ENCODE data around the gene RCSD1. TPM values are rescaled to one million over a fixed set of nuclear protein-coding genes. Genes with fewer than 3 reads are reported as not detected.

The RCSD1 gene
- total and polyA plus RNA-seq, 2 donors: 16.0 to 19.9 TPM

DNA sequence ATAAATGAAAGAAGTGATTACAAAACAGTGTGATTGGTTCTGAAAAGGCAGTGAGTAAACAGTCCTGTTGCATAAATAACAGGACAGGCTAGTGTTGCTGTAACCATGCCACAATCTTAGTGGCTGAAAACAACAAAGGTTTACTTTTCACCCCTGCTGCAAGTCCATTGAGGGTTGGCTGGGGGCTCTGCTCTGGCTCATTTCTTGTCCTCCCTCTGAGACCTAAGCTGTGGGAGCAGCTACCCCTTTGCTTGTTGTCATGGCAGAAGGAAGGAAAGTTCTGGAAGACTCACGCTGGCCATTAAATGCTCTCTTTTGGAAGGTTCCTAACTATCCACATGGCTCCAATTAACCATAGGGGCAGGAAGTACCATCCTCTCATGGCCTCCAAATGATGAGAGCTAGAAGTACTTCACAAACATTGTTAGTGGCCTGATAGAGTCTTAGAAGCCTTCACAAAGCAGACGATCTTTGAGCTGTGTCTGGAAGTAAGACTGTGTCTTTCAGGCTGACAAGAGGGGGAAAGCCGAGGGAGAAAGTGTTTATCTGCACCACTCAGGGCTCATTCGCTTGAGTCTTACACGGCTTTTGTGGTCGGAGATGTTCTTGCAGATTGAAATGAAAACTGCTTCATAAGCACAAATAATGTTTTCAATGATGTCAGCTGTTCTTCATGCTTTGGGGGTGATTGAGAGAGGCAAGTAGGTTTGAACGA is 11.9 kb downstream of the RCSD1 start:
- Histone ChIP-seq H3K27ac (ENCODE audit: low read depth) (no peak overlapping the region), H3K4me3 (ENCODE audit: low read depth, low read length) (no peak overlapping the region), H3K36me3 (ENCODE audit: insufficient read depth) (no peaks in the 10 kb centered on the region), H3K4me1 (ENCODE audit: insufficient read depth) (peaks cover 3% of the 10 kb centered on the region)
- WGBS: 81% methylated on average over 7 of the region's 7 CpGs
- no peak for DNase-seq (ENCODE audit: extremely low spot score)

DNA sequence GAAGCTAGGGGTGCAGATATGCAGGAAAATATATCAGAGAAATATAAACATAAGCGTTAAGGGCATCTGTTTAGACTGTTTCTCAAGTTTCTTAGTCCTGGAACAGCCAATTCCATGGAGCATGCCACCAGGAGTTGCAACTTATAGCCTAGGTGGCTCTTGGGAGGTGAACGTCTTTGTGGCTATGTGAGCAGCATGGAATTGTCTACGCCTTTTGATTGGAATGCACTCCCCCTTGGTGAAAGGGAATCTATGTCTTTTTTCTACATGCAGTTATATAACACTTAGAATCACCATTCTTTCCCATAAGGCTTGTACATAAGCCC is 12.4 kb downstream of the RCSD1 start:
- H3K4me3 ChIP-seq (ENCODE audit: low read depth, low read length): no peak overlapping the region
- H3K4me1 ChIP-seq (ENCODE audit: insufficient read depth): peaks cover 3% of the 10 kb centered on the region
- H3K36me3 ChIP-seq (ENCODE audit: insufficient read depth): no peaks in the 10 kb centered on the region
- 67% methylated on average over 3 of the region's 3 CpGs for WGBS
- DNase-seq (ENCODE audit: extremely low spot score): no peak
- no peak overlapping the region for H3K27ac ChIP-seq (ENCODE audit: low read depth)

DNA sequence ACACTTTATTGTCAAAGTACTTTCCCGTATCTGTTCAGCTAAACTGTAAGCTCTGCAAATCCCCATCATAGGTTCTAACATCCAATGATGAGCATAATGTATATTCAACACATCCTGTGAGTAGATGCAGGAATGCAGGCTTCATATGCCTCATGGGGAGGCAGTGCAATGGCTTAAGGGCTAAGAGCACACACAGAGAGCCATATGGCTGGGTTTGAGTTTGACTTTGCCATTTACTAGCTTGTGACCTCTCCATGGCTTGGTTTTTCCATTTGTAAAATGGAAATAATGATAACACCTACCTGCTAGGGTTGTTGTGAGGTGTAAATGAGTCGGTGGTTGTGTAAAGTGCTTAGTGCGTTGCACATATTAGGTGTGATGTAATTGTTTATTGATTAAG is 13.4 kb downstream of the RCSD1 start:
- no peak overlapping the region for H3K27ac ChIP-seq (ENCODE audit: low read depth)
- no peak overlapping the region for H3K4me3 ChIP-seq (ENCODE audit: low read depth, low read length)
- no peaks in the 10 kb centered on the region for H3K36me3 ChIP-seq (ENCODE audit: insufficient read depth)
- WGBS: 74% methylated on average over 3 of the region's 3 CpGs
- H3K4me1 ChIP-seq (ENCODE audit: insufficient read depth): peaks cover 3% of the 10 kb centered on the region
- DNase-seq (ENCODE audit: extremely low spot score): no peak

DNA sequence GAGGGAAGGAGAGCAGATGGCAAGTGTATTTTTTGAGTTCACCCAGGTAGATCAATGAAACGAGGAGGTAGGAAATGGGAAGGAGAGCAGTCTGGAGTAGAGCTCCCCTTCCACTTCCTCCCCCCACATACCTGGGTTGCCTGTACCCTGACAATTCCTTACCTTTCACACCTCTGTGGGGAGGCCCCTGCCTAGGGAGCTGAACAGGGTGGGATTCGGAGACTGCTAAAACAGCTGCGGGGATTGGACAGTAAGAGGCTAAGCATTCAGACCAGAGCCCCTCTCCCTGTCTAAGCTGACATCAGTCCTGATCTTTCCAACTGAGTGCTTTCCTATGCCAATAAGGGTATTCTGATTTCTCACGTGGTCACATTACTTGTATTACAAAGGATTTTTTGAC is 14.5 kb downstream of the RCSD1 start:
- WGBS: 71% methylated on average over 4 of the region's 4 CpGs
- no peaks in the 10 kb centered on the region for H3K36me3 ChIP-seq (ENCODE audit: insufficient read depth)
- H3K27ac ChIP-seq (ENCODE audit: low read depth): no peak overlapping the region
- no peak overlapping the region for H3K4me3 ChIP-seq (ENCODE audit: low read depth, low read length)
- DNase-seq (ENCODE audit: extremely low spot score): no peak
- peaks cover 6% of the 10 kb centered on the region for H3K4me1 ChIP-seq (ENCODE audit: insufficient read depth)

DNA sequence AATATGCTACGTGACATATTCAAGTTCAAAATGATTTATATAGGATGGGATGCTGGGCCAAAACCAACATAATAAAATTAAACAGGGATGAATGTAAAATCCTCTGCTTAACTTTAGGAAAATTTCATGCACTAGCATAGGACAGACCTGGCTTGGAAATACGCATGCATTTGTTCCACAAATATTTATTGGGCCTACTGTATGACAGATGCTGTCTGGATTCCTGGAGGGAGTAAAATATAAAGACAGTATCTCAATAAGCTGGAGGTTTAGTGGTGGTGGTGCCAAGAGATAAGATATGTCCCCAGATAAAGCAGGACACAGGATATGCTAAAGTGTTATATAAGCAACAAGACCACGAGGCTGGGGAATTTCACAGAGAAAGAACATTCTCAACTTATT is 15.1 kb downstream of the RCSD1 start:
- H3K27ac ChIP-seq (ENCODE audit: low read depth): no peak overlapping the region
- 27% methylated on average over 3 of the region's 3 CpGs for WGBS
- H3K4me3 ChIP-seq (ENCODE audit: low read depth, low read length): no peak overlapping the region
- H3K4me1 ChIP-seq (ENCODE audit: insufficient read depth): peaks cover 6% of the 10 kb centered on the region
- no peak for DNase-seq (ENCODE audit: extremely low spot score)
- no peaks in the 10 kb centered on the region for H3K36me3 ChIP-seq (ENCODE audit: insufficient read depth)

DNA sequence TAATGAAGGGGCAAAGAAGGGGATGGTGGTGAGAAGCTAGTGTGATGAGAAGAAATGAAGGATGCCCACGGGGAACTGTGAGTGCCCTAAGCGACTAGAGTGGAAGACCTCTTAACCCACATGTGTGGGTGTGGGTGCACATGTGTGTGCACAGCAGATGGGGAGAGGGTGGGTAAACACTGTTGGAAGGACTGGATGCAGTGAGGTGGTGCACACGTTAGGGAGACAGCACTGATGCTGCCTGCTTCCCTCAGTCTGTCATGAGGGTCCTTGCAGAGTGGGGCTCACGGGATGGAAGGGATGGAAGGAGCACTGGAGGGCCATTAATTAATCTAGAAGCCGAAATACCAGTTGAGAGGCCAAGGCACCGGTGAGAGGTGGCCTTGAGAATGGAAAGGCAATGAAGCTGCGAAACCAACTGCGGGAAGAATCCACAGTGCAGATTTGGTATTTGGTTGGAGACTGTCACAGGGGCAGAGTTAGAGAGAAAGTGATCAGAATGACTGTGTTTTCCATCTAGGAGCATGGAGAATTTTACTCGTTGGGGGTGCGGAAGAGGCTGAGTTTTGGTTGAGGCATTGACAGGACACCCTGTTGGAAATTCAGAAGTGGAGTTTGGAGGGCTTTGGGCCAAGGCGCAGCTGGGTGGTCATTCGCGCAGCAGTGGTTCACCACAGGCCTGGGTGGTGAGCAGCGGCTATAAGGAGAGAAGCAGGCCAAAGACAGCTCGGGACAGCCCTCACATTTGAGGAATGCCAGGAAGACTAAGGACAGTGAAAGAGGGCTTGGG is 15.8 kb downstream of the RCSD1 start:
- 84% methylated on average over 15 of the region's 15 CpGs for WGBS
- Histone ChIP-seq H3K36me3 (ENCODE audit: insufficient read depth) (no peaks in the 10 kb centered on the region), H3K27ac (ENCODE audit: low read depth) (no peak overlapping the region), H3K4me3 (ENCODE audit: low read depth, low read length) (no peak overlapping the region), H3K4me1 (ENCODE audit: insufficient read depth) (peaks cover 6% of the 10 kb centered on the region)
- DNase-seq (ENCODE audit: extremely low spot score): no peak

DNA sequence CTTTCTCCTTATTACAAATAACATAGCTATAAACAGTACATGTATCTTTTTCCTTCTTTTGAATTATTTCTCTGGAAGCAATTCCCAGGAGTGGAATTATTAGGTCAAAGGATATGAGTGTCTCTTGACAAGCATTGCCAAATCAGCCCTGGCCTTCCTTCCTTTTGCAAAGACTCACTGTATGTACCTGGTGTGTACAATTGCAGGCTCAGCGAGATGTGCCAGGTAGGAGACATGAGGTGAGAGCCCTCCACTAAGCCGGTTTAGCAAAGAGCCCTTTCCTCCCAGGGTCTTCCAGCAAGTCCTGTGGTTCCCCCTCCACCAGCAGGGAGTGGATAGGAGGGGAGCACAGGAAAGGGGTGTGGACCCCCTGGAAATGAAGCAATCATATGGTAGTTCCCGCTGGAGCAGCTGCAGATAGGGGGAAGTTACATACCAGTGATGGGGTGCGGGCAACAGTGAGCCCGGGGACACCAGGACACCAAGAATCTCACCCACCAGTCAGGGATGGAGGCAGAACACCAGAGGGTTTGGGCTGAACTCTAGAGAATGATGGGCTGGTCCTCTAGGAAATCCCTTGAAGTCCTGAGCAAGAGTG is 18.3 kb downstream of the RCSD1 start:
- WGBS: 89% methylated on average over 5 of the region's 5 CpGs

DNA sequence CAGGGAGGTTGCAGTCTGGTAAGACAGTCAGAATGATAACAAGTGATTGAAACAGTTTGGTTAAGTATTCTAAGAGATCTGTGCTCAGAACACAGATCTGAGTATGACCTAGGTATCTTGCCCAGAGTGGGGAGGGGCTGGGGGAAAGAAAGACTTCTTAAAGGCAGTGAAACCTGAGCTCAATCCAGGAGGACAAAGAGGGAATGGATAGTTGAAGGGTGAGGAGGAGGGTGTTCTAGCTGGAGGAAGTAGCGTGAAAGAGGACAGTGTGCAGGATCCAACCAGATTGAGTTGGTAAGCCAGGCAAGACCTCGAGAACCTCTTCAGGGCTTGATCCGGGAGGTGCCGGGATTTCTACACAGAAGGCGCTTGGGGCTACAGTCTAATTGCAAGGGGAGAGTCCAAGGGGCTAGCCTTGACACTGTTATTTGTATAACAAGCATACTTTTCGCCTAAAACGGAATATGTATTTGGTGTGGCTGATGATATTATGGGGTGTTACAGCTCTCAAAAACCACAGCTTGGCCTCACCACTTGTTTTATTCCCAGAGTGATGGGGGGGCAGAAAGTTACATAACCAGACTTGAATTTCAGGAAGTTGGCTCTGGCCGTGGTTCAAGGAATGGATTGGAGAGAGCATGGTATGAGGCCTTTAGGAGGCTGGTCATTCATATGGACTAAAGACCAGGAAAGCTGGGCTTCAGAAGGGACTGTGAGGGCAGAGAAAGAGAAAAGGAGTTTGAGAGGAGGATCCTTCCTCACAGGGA is 19.1 kb downstream of the RCSD1 start:
- H3K27ac ChIP-seq (ENCODE audit: low read depth): no peak overlapping the region
- no peaks in the 10 kb centered on the region for H3K36me3 ChIP-seq (ENCODE audit: insufficient read depth)
- DNase-seq (ENCODE audit: extremely low spot score): no peak
- no peak overlapping the region for H3K4me3 ChIP-seq (ENCODE audit: low read depth, low read length)
- WGBS: 79% methylated on average over 8 of the region's 8 CpGs
- H3K4me1 ChIP-seq (ENCODE audit: insufficient read depth): peaks cover 3% of the 10 kb centered on the region

More for the DNA sequence above, 18.3 kb downstream of the RCSD1 start:
- no peak overlapping the region for H3K27ac ChIP-seq (ENCODE audit: low read depth)
- H3K4me3 ChIP-seq (ENCODE audit: low read depth, low read length): no peak overlapping the region
- DNase-seq (ENCODE audit: extremely low spot score): no peak
- peaks cover 3% of the 10 kb centered on the region for H3K4me1 ChIP-seq (ENCODE audit: insufficient read depth)
- H3K36me3 ChIP-seq (ENCODE audit: insufficient read depth): no peaks in the 10 kb centered on the region

DNA sequence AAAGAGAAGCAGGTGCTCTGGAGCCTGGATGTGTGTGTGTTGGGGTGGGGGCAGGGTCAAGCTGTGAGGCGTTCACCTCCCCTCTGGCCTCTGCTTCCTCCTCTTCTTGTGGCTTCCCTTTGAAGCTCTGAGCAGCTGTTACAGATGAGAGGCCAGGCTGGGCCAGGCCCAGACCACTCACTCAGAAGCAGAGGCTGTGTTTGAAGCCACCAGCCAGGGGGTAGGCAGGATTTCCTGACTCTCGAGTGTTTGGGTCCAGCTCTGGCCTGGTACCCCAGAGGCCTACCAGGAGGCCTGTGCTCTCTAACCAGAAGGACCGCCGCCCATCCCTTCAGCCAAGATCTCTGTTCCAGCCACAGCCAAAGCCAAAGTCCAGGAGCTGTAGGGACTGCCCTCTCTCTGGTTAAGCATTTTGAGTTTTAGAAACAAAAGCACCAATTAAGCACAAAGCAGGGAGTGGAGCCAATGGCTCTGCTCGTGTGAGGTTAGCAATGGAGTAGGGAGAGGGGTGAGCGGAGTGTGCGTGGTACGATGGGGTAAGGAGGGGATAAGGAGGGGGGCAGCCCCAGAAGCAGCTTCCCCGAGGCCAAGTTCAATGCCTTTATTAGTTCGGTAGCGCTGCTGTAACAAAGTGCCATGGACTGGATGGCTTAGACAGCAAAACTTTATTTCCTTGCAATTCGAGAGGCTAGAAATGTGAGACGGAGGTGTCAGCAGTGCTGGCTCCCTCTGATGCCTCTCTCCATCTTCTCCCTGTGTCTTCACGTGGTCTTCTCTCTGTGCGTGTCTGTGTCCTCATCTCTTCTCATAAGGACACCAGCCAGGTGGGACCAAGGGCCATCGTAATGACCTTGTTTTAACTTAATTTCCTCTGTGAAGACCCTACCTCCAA is 20.5 kb downstream of the RCSD1 start:
- DNase-seq (ENCODE audit: extremely low spot score): no peak
- peaks cover 4% of the 10 kb centered on the region for H3K4me1 ChIP-seq (ENCODE audit: insufficient read depth)

DNA sequence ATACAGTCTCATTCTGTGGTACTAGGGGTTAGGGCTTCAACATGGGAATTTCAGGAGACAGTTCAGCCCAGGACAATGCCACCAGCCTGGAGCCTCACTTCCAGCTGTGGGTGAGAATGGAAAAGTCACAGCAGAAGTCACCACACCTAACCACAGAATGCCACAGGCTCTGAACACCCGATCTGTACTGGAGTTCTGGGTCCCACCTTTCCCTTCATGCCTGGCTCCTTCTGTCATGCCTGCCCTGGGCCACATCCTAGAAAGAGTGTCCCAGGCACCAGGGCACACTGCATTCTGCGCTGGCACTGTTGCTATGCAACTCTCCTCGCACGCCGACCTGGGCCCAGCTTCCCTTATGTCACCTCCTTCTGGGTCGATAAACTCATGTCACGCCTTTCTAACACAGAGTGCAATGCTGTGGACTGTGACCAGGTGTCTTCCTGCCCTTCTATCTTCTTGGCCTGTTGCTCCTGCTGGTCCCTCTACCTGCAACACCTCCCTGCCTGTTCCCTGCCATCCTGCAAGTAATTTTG is 21.2 kb downstream of the RCSD1 start:
- H3K27ac ChIP-seq (ENCODE audit: low read depth): no peak overlapping the region
- H3K4me1 ChIP-seq (ENCODE audit: insufficient read depth): peaks cover 3% of the 10 kb centered on the region
- H3K4me3 ChIP-seq (ENCODE audit: low read depth, low read length): no peak overlapping the region
- 90% methylated on average over 7 of the region's 7 CpGs for WGBS
- DNase-seq (ENCODE audit: extremely low spot score): no peak
- no peaks in the 10 kb centered on the region for H3K36me3 ChIP-seq (ENCODE audit: insufficient read depth)

More for the DNA sequence above, 20.5 kb downstream of the RCSD1 start:
- WGBS: 76% methylated on average over 16 of the region's 16 CpGs
- Histone ChIP-seq H3K27ac (ENCODE audit: low read depth) (no peak overlapping the region), H3K4me3 (ENCODE audit: low read depth, low read length) (no peak overlapping the region), H3K36me3 (ENCODE audit: insufficient read depth) (no peaks in the 10 kb centered on the region)

DNA sequence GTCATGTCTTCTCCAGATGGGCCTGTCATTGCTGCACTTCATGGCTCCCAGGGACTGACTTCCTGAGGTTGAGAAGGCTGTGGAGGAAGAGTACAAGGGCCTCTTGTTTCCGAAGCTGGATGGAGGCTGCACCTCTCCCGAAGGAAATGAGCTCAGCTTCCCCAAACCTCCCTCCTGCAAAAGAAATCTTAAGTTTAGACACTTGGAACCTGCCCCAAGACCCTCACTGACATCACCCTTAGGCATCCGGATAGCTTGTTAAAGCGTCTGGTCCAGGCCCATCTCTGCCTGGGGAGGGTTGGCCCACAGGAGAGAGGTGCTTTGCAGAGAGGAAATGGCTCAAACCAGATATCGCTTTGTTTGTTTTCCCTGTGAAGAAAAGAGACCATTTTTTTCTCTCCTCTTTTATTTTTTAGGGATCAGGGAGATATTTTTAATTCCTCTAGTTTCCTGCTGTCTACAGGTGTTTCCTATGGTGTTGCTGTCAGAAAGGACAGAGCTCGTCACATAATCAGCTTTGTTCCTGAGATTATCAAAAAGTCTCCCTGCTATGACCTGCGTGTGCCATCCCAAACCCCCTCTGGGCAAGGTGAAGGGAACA is 25.0 kb downstream of the RCSD1 start:
- 67% methylated on average over 7 of the region's 7 CpGs for WGBS
- Histone ChIP-seq H3K27ac (ENCODE audit: low read depth) (no peak overlapping the region), H3K4me3 (ENCODE audit: low read depth, low read length) (no peak overlapping the region), H3K4me1 (ENCODE audit: insufficient read depth) (peaks cover 3% of the 10 kb centered on the region), H3K36me3 (ENCODE audit: insufficient read depth) (no peaks in the 10 kb centered on the region)
- DNase-seq (ENCODE audit: extremely low spot score): no peak

DNA sequence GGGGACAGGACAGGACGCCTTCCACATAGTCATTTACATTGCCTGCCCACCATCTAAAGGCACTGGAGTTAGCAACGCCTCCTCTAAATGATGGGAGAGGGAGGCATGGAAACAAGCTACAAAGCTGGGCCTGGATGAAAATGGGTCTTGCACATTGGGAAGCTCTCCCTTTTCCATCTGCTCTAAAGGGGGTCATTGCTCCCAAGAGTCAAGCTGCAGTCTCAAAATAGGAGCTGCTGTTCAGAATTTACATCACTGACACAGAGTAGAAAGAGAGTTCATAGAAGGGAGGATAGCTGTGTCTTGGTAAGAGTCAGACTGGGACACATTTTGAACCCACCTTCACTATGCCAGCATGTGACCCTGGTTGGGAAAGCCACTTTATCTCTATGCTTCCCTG is 26.6 kb downstream of the RCSD1 start:
- 98% methylated on average over 2 of the region's 2 CpGs for WGBS
- peaks cover 3% of the 10 kb centered on the region for H3K4me1 ChIP-seq (ENCODE audit: insufficient read depth)

More for the DNA sequence above, 26.6 kb downstream of the RCSD1 start:
- DNase-seq (ENCODE audit: extremely low spot score): no peak
- Histone ChIP-seq H3K4me3 (ENCODE audit: low read depth, low read length) (no peak overlapping the region), H3K36me3 (ENCODE audit: insufficient read depth) (no peaks in the 10 kb centered on the region), H3K27ac (ENCODE audit: low read depth) (no peak overlapping the region)

All from urinary bladder (tissue), 4 donors.